A549 treated with GW870086 at 1 μM for 4 hours (cell line): ENCODE results near the gene SCOC. TPM values are rescaled to one million over a fixed set of nuclear protein-coding genes. Genes with fewer than 3 reads are reported as not detected.

Source experiments
- total RNA-seq: library from RNA; stranded (reverse); fragments of 200-300 nt; extraction: Qiagen RNA extraction; gene quantifications from 5 replicates; pipeline ENCODE4 v1.2.3, GENCODE V29; 2022; ENCODE audit warnings: low read depth

Gene SCOC
- total RNA-seq = 19.7 to 36.7 TPM (median 31.5 TPM) in 5 replicates

DNA sequence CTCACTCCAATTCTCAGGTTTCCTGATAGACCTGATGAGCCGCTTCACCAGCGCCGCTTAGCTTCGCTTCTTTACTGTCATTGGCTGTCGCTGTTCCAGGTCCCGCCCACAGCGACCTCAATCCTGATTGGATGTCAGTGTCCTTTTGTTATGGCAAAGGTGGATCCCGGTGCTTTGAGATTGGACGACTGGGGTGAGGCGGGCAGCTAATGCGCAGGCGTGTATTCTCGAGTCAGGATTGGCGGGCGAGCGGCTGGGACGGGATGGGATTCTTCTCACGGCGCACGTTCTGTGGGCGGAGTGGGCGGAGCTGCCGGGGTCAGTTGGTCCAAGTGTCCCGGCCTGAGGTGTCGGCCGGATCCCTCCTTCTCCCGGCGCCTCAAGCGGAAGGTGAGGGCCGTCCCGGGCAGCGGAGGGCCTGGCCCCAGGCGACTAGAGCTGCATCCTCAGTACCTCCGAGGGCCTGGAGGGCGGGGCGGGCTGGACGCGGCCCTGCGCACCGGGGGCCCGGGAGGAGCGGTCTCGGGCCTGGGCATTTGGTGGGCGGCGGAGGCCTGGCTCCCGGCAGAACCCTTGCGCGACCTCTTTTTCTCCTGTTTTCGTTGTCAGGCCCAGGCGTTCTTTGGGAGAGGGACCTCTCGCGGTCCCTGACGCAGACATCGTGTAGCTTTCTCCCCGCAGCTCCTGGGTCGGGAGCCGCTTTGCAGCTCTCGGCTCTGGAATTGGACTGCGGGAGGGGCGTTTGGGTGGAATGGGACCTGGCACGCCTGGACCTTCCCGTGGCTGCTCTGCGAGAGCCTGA is at the start of gene SCOC:
SCOC (plus strand) TSS at position 319 of the 802 bp plus-strand sequence. CDS start 5,525 bp downstream, outside the sequence.

GRCh38 chr4:140427106-140427918 is 53.9 kb downstream of the SCOC start, which contains the start of gene CLGN:
Gene CLGN (minus strand): TSS chr4:140427648. CDS start chr4:140413078, 14,570 bp downstream.

Other genes with a start within 250 kb of the SCOC start
- 9.4 to 11.1 TPM (median 10.7 TPM) in 5 replicates for gene MAML3, start 219.5 kb upstream of the SCOC start, total RNA-seq
- gene CLGN, start 54.0 kb downstream of the SCOC start, total RNA-seq = 4.2 to 6.1 TPM (median 5.2 TPM) in 5 replicates
- not detected in 5 replicates for gene MGAT4D, start 124.6 kb downstream of the SCOC start, total RNA-seq
- 7.3 to 12.9 TPM (median 9.3 TPM) in 5 replicates for gene ELMOD2, start 150.5 kb downstream of the SCOC start, total RNA-seq
- gene UCP1, start 195.3 kb downstream of the SCOC start, total RNA-seq = 0.08 to 0.17 TPM (median 0.09 TPM) in 3 of 5 replicates, not detected in the others